HG03280 (cell line): ENCODE results near the gene DKK1.

ENCODE experiments used
- ATAC-seq: cut with Tn5 transposase; IDR thresholded peaks from one replicate; pipeline ENCODE4 v1.9.1; 2021; ENCODE audit warnings: mild to moderate bottlenecking, moderate library complexity; ENCODE audit not compliant: unreplicated experiment

Gene DKK1

GRCh38 chr10:52316500-52316899, 2.4 kb downstream of the DKK1 start:
- ATAC-seq, result no peak

- ATAC-seq, result no peak
These were observed 4.1 kb downstream of the DKK1 start for GRCh38 chr10:52318136-52318701.

- no peak for ATAC-seq
These were observed 4.9 kb downstream of the DKK1 start for GRCh38 chr10:52318822-52319464.

GRCh38 chr10:52319926-52320325, 5.8 kb downstream of the DKK1 start:
- no peak for ATAC-seq

GRCh38 chr10:52322323-52322722, 8.2 kb downstream of the DKK1 start:
- ATAC-seq, result no peak

GRCh38 chr10:52322936-52323335, 8.9 kb downstream of the DKK1 start:
- no peak for ATAC-seq

- ATAC-seq, result no peak
These were observed 12.3 kb downstream of the DKK1 start for GRCh38 chr10:52326382-52326781.

- ATAC-seq, result no peak
These were observed 17.7 kb downstream of the DKK1 start for GRCh38 chr10:52331638-52332364.

- no peak for ATAC-seq
These were observed 18.7 kb downstream of the DKK1 start for GRCh38 chr10:52332815-52333214.

GRCh38 chr10:52334595-52334994, 20.5 kb downstream of the DKK1 start:
- no peak for ATAC-seq

- no peak for ATAC-seq
These were observed 21.6 kb downstream of the DKK1 start for GRCh38 chr10:52335665-52336064.

GRCh38 chr10:52337225-52337624, 23.1 kb downstream of the DKK1 start:
- no peak for ATAC-seq

- ATAC-seq, result no peak
These were observed 29.4 kb downstream of the DKK1 start for GRCh38 chr10:52343439-52343838.

- no peak for ATAC-seq
These were observed 32.6 kb downstream of the DKK1 start for GRCh38 chr10:52346394-52347326.

- no peak for ATAC-seq
These were observed 33.2 kb downstream of the DKK1 start for GRCh38 chr10:52347327-52347667.

- ATAC-seq, result no peak
These were observed 34.0 kb downstream of the DKK1 start for GRCh38 chr10:52348037-52348564.

- no peak for ATAC-seq
These were observed 37.8 kb downstream of the DKK1 start for GRCh38 chr10:52351914-52352330.

GRCh38 chr10:52353205-52353604, 39.1 kb downstream of the DKK1 start:
- ATAC-seq, result no peak

GRCh38 chr10:52353960-52354394, 39.9 kb downstream of the DKK1 start:
- no peak for ATAC-seq

GRCh38 chr10:52357971-52358370, 43.9 kb downstream of the DKK1 start:
- ATAC-seq, result no peak

- no peak for ATAC-seq
These were observed 45.4 kb downstream of the DKK1 start for GRCh38 chr10:52359441-52359840.
